ENCODE data around the gene GRK6.

The GRK6 gene

GRCh38 chr5:177426566-177427210, at the start of gene GRK6:
GRK6 (plus strand) TSS chr5:177426676; CDS start chr5:177426846, 170 bp downstream.
- no peak for DNase-seq

- no peak for DNase-seq
These were observed 48.4 kb upstream of the GRK6 start for GRCh38 chr5:177377851-177378776.

GRCh38 chr5:177378884-177379883, 47.3 kb upstream of the GRK6 start:
- no peak for DNase-seq

GRCh38 chr5:177380805-177381126, 45.7 kb upstream of the GRK6 start:
- DNase-seq: no peak

- no peak for DNase-seq
These were observed 44.0 kb upstream of the GRK6 start for GRCh38 chr5:177382423-177383029.

GRCh38 chr5:177383181-177383580, 43.3 kb upstream of the GRK6 start:
- DNase-seq: no peak

- no peak for DNase-seq
These were observed 42.3 kb upstream of the GRK6 start, which contains the start of gene SLC34A1 for GRCh38 chr5:177384134-177384533. SLC34A1 (plus strand) TSS chr5:177384434; CDS start chr5:177385742, 1,308 bp downstream.

GRCh38 chr5:177385720-177386119, 40.8 kb upstream of the GRK6 start:
- DNase-seq: no peak

GRCh38 chr5:177386542-177386941, 39.9 kb upstream of the GRK6 start:
- no peak for DNase-seq

- no peak for DNase-seq
These were observed 39.1 kb upstream of the GRK6 start for GRCh38 chr5:177387405-177387804.

- DNase-seq: no peak
These were observed 37.9 kb upstream of the GRK6 start for GRCh38 chr5:177388521-177389052.

GRCh38 chr5:177389241-177390169, 37.0 kb upstream of the GRK6 start:
- DNase-seq: no peak

- peak; percentile 63 for DNase-seq
These were observed 35.8 kb upstream of the GRK6 start for GRCh38 chr5:177390363-177391300.

GRCh38 chr5:177392765-177393164, 33.7 kb upstream of the GRK6 start:
- DNase-seq: no peak

- DNase-seq: no peak
These were observed 33.2 kb upstream of the GRK6 start for GRCh38 chr5:177393206-177393765.

- DNase-seq: no peak
These were observed 32.5 kb upstream of the GRK6 start for GRCh38 chr5:177393990-177394389.

- no peak for DNase-seq
These were observed 30.4 kb upstream of the GRK6 start for GRCh38 chr5:177396078-177396477.

GRCh38 chr5:177396807-177397206, 29.7 kb upstream of the GRK6 start:
- no peak for DNase-seq

- no peak for DNase-seq
These were observed 28.5 kb upstream of the GRK6 start for GRCh38 chr5:177397875-177398390.
